A549 (cell line): ENCODE data around the gene LRRC4.

Source experiments
- CBX8 ChIP-seq: fragments of 200-600 bp; sonication (generic); IDR thresholded peaks from 2 replicates; pipeline ENCODE4 v1.6.1; 2016
- CEBPB ChIP-seq, 2 experiments: fragments of >200 bp in 1 of 2; sonication (Bioruptor Twin) in 1 of 2; formaldehyde crosslinking in 1 of 2; IDR thresholded peaks; 2 replicates each; pipeline ENCODE4 v1.6.1; 2012 to 2016
- CTCF ChIP-seq: fragments of >200 bp; sonication (Bioruptor Twin); formaldehyde crosslinking; IDR thresholded peaks from 3 replicates; pipeline ENCODE4 v1.5.1; 2016
- EP300 ChIP-seq, 2 experiments: fragments of >200 bp; sonication (Bioruptor Twin); formaldehyde crosslinking; IDR thresholded peaks; 2 replicates in 1 of 2; 3 replicates in 1 of 2; pipeline ENCODE4 v1.6.1; 2016 to 2017
- JUNB ChIP-seq: fragments of >200 bp; sonication (Bioruptor Twin); formaldehyde crosslinking; IDR thresholded peaks from 2 replicates; pipeline ENCODE4 v1.6.1; 2016
- MAFK ChIP-seq: fragments of 450-650 bp; IDR thresholded peaks from 2 replicates; pipeline ENCODE4 v1.6.1; 2014; ENCODE audit not compliant: partially characterized antibody
- POLR2AphosphoS2 ChIP-seq: conservative IDR thresholded peaks from 2 replicates; pipeline ENCODE4 v1.6.1; 2012; ENCODE audit warnings: low read length, improper control_type of control experiment, inconsistent platforms
- RARB ChIP-seq: fragments of 250-450 bp; sonication (Bioruptor Pico); IDR thresholded peaks from 2 replicates; pipeline ENCODE4 v1.8.0; 2021; ENCODE audit warnings: mild to moderate bottlenecking, moderate library complexity

GRCh38 chr7:128035712-128036111, 4.5 kb upstream of the LRRC4 start:
- TF ChIP-seq EP300 (IDR thresholded peaks at IDR 0.05) (no peak), JUNB (no peak), CTCF (peak; percentile 37; the same call in 2 of the 3 replicates), RARB (CRISPR knock-in tag) (no peak), CEBPB (IDR thresholded peaks at IDR 0.05) (no peak), CBX8 (no peak), POLR2AphosphoS2 (no peak), MAFK (no peak)
